Measurements from ENCODE around the gene ZRANB1.

The ZRANB1 gene

GRCh38 chr10:125035588-125036295 is 93.8 kb downstream of the ZRANB1 start:
- TF ChIP-seq, protein P1, sequence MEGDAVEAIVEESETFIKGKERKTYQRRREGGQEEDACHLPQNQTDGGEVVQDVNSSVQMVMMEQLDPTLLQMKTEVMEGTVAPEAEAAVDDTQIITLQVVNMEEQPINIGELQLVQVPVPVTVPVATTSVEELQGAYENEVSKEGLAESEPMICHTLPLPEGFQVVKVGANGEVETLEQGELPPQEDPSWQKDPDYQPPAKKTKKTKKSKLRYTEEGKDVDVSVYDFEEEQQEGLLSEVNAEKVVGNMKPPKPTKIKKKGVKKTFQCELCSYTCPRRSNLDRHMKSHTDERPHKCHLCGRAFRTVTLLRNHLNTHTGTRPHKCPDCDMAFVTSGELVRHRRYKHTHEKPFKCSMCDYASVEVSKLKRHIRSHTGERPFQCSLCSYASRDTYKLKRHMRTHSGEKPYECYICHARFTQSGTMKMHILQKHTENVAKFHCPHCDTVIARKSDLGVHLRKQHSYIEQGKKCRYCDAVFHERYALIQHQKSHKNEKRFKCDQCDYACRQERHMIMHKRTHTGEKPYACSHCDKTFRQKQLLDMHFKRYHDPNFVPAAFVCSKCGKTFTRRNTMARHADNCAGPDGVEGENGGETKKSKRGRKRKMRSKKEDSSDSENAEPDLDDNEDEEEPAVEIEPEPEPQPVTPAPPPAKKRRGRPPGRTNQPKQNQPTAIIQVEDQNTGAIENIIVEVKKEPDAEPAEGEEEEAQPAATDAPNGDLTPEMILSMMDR (conservative IDR thresholded peaks at IDR 0.05; ENCODE audit: low read depth, low read length): no peak
- H3K4me3 ChIP-seq (ENCODE audit: low read depth, low read length): peak overlapping the region; percentile 9
- DNase-seq (ENCODE audit: low read depth): no peak

DNA sequence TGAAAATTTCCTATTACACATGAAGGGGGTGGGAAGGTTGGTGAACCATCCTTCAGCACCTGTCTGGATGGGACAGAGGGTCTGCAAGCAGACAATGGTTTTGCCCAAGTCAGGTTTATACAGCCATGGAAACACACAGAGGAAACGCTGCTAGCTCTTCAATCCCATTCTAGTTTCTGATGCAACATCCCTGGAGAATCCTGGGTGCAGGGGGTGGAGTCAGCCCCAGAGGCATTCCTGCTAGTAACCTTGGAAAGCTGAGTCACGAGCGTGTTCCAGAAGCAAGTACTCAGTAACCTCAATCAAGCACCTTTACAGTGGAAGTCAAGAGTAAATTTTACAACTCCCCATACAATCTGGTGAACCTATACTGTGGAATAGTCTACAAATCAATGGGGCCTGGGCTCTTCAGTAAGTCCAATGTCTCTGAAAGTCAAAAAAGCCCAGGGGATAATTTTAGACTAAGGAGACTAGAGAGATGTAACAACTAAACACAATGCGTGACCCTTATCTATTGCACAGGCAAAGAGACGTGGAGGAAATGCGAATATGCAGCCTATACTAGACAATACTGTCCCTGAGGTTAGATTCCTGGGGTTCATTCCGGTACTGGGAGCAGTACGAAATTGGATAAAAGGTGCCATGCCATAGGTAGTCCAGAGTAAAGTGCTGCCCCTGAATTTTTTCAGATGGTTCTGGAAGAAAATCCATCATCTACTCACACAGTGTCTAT is 95.4 kb downstream of the ZRANB1 start:
- TF ChIP-seq, protein P1 (conservative IDR thresholded peaks at IDR 0.05; ENCODE audit: low read depth, low read length): no peak
- H3K4me3 ChIP-seq (ENCODE audit: low read depth, low read length): no peak overlapping the region
- DNase-seq (ENCODE audit: low read depth): peak; percentile 84
